Measurements from ENCODE around the gene TRMT10C. TPM values are rescaled to one million over a fixed set of nuclear protein-coding genes. Genes with fewer than 3 reads are reported as not detected.
A peak's percentile ranks its signal among the peaks of the same experiment; 100 is the strongest.
"Not testable (repeated sequence)": the region's sequence is repeated elsewhere in the genome, so short reads cannot be mapped to it uniquely, and the experiment has no call there.

Gene TRMT10C
- total RNA-seq, result 30.6 TPM
- long read RNA-seq, transcript TRMT10C-201 (2 exons, 1,819 nt), result major isoform, 40 of 40 reads
- long read RNA-seq, partial matches to known transcripts, result 0 of 40 reads
- long read RNA-seq, other reads (novel, unspliced or antisense), result 0 of 40 reads

- ATAC-seq (peak; percentile 100), DNase-seq (peak; percentile 93)
- intact Hi-C loops (cut with micrococcal nuclease), result no loop called here
These were observed at the start of gene TRMT10C for GRCh38 chr3:101561630-101562328. Gene TRMT10C (plus strand): TSS chr3:101561868. CDS start chr3:101564782, 2,914 bp downstream.

- ATAC-seq (no peak), DNase-seq (no peak)
- intact Hi-C loops (cut with micrococcal nuclease), result no loop called here
These were observed 49.3 kb upstream of the TRMT10C start for GRCh38 chr3:101512396-101512645.

GRCh38 chr3:101512646-101513418, 48.8 kb upstream of the TRMT10C start, which contains the start of gene SENP7:
Gene SENP7 (minus strand): TSS chr3:101513212. CDS start chr3:101513130, 82 bp downstream.
- DNase-seq, result peak; percentile 91
- intact Hi-C loops (cut with micrococcal nuclease), result no loop called here
- peak; percentile 92 for ATAC-seq

DNA sequence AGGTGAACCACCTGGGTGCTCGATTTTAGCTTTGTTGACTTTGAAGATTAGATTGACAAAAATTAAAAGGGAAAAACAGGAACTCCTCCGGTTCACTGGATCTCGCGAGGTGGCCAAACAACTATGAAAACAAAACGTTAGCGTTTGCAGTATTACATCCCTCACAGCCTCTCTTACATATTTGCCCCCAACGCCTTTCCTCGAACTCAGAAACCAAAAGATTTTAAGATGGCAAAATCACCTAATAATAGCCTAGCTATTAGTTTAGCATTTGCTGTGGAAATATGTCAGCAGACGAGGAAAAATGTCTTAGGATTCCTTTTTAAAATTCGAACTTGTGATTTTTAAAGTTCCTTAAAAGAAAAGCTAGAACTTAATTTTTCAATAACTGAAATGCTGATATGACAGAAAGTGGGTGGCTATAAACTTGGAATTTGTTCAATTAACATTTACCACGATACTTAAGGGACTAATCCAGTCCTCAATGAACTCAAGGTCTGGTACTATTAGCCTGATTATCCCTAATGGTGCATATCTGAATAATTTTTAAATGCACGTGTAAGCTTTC, 48.2 kb upstream of the TRMT10C start:
- ATAC-seq (peak; percentile 64), DNase-seq (no peak)
- intact Hi-C loops (cut with micrococcal nuclease), result no loop called here

DNA sequence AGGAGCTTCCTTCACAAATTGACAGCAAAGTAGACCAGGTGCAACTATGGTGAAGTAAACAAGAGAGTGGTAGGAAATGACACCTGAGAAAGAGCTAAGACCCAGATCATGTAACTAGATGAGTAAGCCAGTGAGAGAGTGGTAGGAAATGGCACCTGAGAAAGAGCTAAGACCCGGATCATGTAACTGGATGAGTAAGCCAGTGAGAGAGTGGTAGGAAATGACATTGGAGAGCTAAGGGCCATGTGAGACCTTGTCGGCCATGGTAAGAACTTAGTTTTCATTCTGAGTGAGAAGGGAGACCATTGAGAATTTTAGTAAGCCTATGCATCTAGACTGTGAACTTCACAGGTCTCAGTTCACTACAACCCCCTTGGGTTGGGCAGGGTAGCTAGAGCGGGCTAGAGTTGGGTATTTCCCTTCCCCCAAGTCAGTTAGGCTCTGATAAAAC, 43.2 kb upstream of the TRMT10C start:
- DNase-seq (no peak), ATAC-seq (no peak)
- intact Hi-C loops (cut with micrococcal nuclease), result no loop called here

DNA sequence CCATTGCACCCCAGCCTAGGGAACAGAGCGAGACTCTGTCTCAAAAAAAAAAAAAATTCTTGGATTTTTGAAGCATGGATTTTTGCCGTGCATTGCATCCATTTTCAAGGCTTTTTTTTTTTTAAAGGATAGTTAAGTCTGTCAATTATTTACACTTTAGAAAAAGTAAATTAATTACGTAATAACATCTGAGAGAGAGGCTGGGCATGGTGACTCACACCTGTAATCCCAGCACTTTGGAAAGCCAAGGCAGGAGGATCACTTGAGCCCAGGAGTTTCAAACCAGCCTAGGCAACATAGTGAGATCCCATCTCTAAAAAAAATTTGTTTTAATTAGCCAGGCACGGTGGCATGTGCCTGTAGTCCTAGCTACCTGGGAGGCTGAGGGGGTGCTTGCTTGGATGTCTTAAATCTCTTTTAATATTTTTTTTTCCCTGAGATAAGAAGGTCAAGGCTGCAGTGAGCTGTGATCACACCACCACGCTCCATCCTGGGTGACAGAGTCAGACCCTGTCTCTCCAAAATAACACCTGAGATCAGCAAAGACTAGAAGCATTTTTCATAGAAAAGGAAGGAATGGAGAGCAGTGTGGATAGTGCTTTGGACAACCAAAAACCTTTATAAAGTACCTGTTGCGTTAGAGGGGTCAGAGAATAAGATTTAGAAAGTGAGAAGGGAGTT, 41.8 kb upstream of the TRMT10C start:
- intact Hi-C loops (cut with micrococcal nuclease), result no loop called here
- no peak for ATAC-seq
- no peak for DNase-seq

- ATAC-seq, result no peak
- intact Hi-C loops (cut with micrococcal nuclease), result no loop called here
- no peak for DNase-seq
These were observed 40.4 kb upstream of the TRMT10C start for GRCh38 chr3:101521211-101521701.

DNA sequence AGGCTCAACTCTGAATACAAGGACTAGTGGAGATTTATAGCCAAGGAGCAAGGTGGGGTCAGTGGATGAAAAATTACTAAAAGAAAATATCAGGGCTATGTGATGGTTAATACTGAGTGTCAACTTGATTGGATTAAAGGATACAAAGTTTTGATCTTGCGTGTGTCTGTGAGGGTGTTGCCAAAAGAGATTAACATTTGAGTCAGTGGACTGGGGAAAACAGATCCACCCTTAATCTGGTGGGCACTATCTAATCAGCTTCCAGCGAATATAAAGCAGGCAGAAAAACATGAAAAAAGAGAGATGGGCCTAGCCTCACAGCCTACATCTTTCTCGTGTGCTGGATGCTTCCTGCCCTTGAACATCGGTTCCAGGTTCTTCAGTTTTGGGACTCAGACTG, 34.2 kb upstream of the TRMT10C start:
- intact Hi-C loops (cut with micrococcal nuclease), result no loop called here
- no peak for ATAC-seq
- no peak for DNase-seq

- DNase-seq (no peak), ATAC-seq (no peak)
These were observed 33.8 kb upstream of the TRMT10C start for GRCh38 chr3:101527906-101528305.

GRCh38 chr3:101529816-101530685, 31.6 kb upstream of the TRMT10C start:
- DNase-seq, result no peak
- no peak for ATAC-seq
- intact Hi-C loops (cut with micrococcal nuclease), result no loop called here

More at GRCh38 chr3:101527906-101528305, 33.8 kb upstream of the TRMT10C start:
- intact Hi-C loops (cut with micrococcal nuclease), result no loop called here

DNA sequence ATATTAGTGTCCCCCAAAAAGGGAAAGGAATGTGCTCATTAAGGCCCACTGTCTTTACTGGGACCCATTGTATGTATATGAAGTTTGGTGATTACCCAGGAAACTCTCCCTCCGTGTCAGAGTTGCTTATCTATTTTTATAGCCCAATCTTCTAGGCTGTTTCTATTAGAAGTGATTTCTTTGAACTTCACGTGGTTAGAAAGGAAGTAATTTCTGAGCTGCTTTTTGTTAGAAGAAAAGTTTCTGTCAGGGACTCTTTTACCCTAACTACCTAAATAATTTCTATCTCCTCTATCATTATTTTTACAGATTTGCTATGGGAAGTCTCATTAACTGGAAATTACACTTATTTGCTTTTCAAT, 31.0 kb upstream of the TRMT10C start:
- DNase-seq, result no peak
- ATAC-seq, result no peak
- intact Hi-C loops (cut with micrococcal nuclease), result no loop called here

- ATAC-seq, result no peak
- no peak for DNase-seq
- intact Hi-C loops (cut with micrococcal nuclease), result no loop called here
These were observed 30.1 kb upstream of the TRMT10C start for GRCh38 chr3:101531473-101532086.

DNA sequence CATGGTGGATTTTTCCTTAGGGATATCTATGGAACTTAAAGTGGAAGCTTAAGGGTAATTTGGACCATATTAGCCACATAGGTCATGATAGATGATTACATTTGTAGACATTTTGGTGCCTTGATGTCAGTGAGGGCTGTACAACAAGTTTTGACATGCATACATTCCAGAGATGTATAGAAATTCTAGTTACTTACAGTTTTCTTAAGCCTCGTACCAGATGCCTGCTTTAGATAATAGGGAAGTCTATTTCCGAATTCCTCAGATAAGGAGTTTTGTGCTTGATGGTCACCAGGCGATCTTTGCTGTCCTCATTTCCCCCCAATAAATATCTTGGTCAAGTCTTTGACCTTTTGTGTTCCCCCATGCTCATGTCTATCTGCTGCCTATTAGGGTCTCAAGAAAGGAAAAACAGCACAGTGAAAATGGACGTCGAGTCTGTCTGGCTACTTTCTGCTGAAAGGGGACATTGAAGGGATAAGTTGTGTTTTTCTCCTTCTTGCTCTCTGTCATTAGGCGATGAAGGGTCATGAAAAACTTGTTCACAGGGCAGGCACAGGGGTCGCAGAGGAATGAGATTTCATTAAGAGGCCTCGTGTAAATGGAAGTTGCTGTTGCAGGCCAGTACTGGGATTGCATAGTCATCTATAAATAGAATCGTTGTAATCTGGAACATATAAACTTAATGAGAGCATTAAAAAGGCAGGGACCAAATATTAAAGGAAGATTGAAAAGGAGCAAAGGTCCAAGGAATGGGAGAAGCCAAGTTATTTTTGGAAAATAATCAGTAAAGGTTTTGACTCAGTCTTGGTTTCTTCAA, 28.7 kb upstream of the TRMT10C start:
- no peak for DNase-seq
- intact Hi-C loops (cut with micrococcal nuclease), result no loop called here
- peak; percentile 33 for ATAC-seq

- no peak for ATAC-seq
- intact Hi-C loops (cut with micrococcal nuclease), result no loop called here
These were observed 28.1 kb upstream of the TRMT10C start for GRCh38 chr3:101533603-101533968.

GRCh38 chr3:101535221-101535620, 26.4 kb upstream of the TRMT10C start:
- ATAC-seq (no peak), DNase-seq (no peak)
- intact Hi-C loops (cut with micrococcal nuclease), result no loop called here

More at GRCh38 chr3:101533603-101533968, 28.1 kb upstream of the TRMT10C start:
- no peak for DNase-seq

DNA sequence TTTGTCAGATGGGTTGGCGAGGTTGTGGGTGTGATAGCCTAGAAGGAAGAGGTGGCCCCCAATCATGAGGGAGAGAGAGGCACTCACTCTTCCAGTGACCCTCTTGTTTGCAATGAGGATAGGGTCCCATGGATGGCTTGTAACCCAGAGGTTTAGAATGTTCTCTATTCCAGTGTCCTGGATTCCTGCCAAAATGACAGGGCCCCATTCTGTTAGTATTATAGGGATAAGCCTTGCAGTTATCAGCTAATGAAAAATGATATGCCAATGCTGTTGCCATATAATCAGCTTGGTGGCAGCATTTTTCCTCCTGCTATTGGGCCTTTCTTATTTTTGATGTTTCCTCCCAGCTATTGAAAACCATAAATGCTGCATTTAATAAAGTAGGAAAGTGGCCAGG, 25.4 kb upstream of the TRMT10C start:
- ATAC-seq (no peak), DNase-seq (no peak)
- intact Hi-C loops (cut with micrococcal nuclease), result no loop called here

GRCh38 chr3:101536955-101537354, 24.7 kb upstream of the TRMT10C start:
- intact Hi-C loops (cut with micrococcal nuclease); DNase-seq; ATAC-seq: not testable (repeated sequence)
